ENCODE results near the gene HPSE2. TPM values are rescaled to one million over a fixed set of nuclear protein-coding genes. Genes with fewer than 3 reads are reported as not detected.

HPSE2 gene
- total and polyA plus RNA-seq, 2 of the 8 experiments (the other 6 are each of a cell fraction or from before 2014, with no cell fraction given): 0.41 to 0.58 TPM

DNA sequence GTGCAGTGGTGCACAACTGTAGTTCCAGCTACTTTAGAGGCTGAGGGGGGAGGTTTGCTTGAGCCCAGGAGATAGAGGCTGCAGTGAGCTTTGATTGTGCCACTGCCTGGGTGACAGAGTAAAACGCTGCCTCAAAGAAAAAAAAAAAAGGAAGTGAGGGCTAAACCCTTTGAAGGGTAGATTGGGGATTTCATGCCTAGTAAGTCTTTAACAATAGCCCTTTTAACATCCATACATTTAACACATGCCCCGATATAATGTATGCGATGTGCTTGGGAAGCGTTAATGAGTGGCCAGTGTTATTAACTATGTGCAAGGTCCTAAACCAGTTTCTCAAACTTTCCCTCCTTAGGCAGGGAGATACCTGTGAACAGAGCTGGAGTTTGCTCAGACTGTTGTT lies 559.8 kb downstream of the HPSE2 start:
- H2BK120ac ChIP-seq (replicated peaks; ENCODE audit: low read depth, low read length): no peak overlapping the region
- no peak overlapping the region for H2AK5ac ChIP-seq (ENCODE audit: low read depth, low read length)

More for the DNA sequence above, 559.8 kb downstream of the HPSE2 start:
- Histone ChIP-seq H3K36me3 (ENCODE audit: control insufficient read depth in 2 of 4, insufficient read depth in 4 of 4, low read length in 3 of 4) (no peaks in the 10 kb centered on the region), H3K79me1 (ENCODE audit: low read depth, low read length) (no peaks in the 10 kb centered on the region), H4K8ac (ENCODE audit: extremely low read depth, insufficient read depth, low read length) (no peak overlapping the region), H3K27ac (ENCODE audit: low read depth, low read length) (no peak overlapping the region), H3K9me3 (ENCODE audit: insufficient read depth in 2 of 2, low read depth in 1 of 2, low read length in 1 of 2) (no peaks in the 10 kb centered on the region), H2BK5ac (ENCODE audit: low read depth, low read length) (no peak overlapping the region), H2BK12ac (ENCODE audit: low read depth, low read length) (no peak overlapping the region), H2AFZ (ENCODE audit: low read length) (no peak overlapping the region), H4K20me1 (replicated peaks in 1 of 2; ENCODE audit: control insufficient read depth in 1 of 2, insufficient read depth in 2 of 2, low read length in 2 of 2) (no peaks in the 10 kb centered on the region), H3K56ac (replicated peaks; ENCODE audit: insufficient read length, low read depth, low read length) (no peak overlapping the region), H2BK20ac (ENCODE audit: low read length) (no peak overlapping the region), H3K27me3 (replicated peaks in 1 of 4; ENCODE audit: control insufficient read depth in 3 of 4, extremely low read depth in 1 of 4, insufficient read depth in 3 of 4, low read length in 3 of 4) (no peaks in the 10 kb centered on the region), H3K18ac (ENCODE audit: extremely low read depth, low read length) (no peak overlapping the region), H3K14ac (ENCODE audit: insufficient read length) (no peak overlapping the region), H3K4me1 (replicated peaks in 1 of 4; ENCODE audit: control insufficient read depth in 3 of 4, insufficient read depth in 4 of 4, low read length in 3 of 4) (peaks cover 0 to 7% (median 3%) of the 10 kb centered on the region in 4 experiments; a peak in 2 of 7 replicates), H3K79me2 (ENCODE audit: control insufficient read depth in 1 of 2, insufficient read depth in 2 of 2, low read length in 2 of 2) (no peaks in the 10 kb centered on the region), H4K5ac (ENCODE audit: insufficient read length, low read depth, low read length) (no peak overlapping the region), H4K91ac (replicated peaks; ENCODE audit: insufficient read length, low read length) (no peak overlapping the region), H3K23me2 (ENCODE audit: low read depth, low read length) (no peaks in the 10 kb centered on the region; the same call in 1 of the 2 replicates), H3K4me2 (ENCODE audit: insufficient read depth in 1 of 2, low read depth in 2 of 2, low read length in 2 of 2) (no peak overlapping the region), H2BK15ac (ENCODE audit: low read length) (no peak overlapping the region), H3K23ac (ENCODE audit: insufficient read length) (no peak overlapping the region), H3K9ac (replicated peaks in 1 of 4; ENCODE audit: extremely low read depth in 1 of 4, low read depth in 3 of 4, low read length in 3 of 4) (no peak overlapping the region), H3K4ac (replicated peaks; ENCODE audit: insufficient read length, low read depth, low read length) (no peak overlapping the region), H3K4me3 (ENCODE audit: extremely low read depth in 1 of 4, insufficient read depth in 2 of 4, low read depth in 3 of 4, low read length in 4 of 4) (no peak overlapping the region)
- ChIA-PET CTCF (ENCODE audit: partially characterized antibody) (interaction anchor here (1.1 to 2.5 kb wide), 9 partner anchors 14 to 251 kb away, joined by 3 to 7 read pairs (median 4); no protein-coding TSS in a partner anchor), POLR2A (ENCODE audit: partially characterized antibody) (no interaction called here)
- TF ChIP-seq, protein P1, sequence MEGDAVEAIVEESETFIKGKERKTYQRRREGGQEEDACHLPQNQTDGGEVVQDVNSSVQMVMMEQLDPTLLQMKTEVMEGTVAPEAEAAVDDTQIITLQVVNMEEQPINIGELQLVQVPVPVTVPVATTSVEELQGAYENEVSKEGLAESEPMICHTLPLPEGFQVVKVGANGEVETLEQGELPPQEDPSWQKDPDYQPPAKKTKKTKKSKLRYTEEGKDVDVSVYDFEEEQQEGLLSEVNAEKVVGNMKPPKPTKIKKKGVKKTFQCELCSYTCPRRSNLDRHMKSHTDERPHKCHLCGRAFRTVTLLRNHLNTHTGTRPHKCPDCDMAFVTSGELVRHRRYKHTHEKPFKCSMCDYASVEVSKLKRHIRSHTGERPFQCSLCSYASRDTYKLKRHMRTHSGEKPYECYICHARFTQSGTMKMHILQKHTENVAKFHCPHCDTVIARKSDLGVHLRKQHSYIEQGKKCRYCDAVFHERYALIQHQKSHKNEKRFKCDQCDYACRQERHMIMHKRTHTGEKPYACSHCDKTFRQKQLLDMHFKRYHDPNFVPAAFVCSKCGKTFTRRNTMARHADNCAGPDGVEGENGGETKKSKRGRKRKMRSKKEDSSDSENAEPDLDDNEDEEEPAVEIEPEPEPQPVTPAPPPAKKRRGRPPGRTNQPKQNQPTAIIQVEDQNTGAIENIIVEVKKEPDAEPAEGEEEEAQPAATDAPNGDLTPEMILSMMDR (IDR thresholded peaks at IDR 0.05; ENCODE audit: control extremely low read depth in 1 of 3, insufficient read depth in 1 of 3, low read depth in 1 of 3, low read length in 3 of 3): no peak
- no peak for DNase-seq (ENCODE audit: low read depth in 1 of 2, low spot score in 2 of 2)
- 97% methylated on average over 4 of the region's 4 CpGs; no CpG with 5 or more reads in 1 of the 2 experiments for WGBS, 2 experiments (ENCODE audit: extremely low coverage in 1 of 2, insufficient coverage in 1 of 2, insufficient read length in 1 of 2, insufficient replicate concordance in 2 of 2, low coverage in 1 of 2, low lambda C conversion rate in 2 of 2, missing lambda C conversion rate in 1 of 2)
- no peak for FAIRE-seq

Measured in H1 (cell line).